Spleen (tissue), 7 donors: ENCODE measurements around the gene PCID2.

Experiments used
- CTCF ChIP-seq, 11 experiments: fragments of 200-600 bp in 7 of 11; fragments of 450-650 bp in 4 of 11; sonication (generic) in 4 of 11; IDR thresholded peaks in 8 of 11; conservative IDR thresholded peaks in 3 of 11; 1 replicate in 7 of 11; 2 replicates in 4 of 11; pipeline versions ENCODE4 v1.4.0 to v1.8.0; 2016 to 2021; ENCODE audit warnings: antibody characterized with exemption in 11 of 11, inconsistent platforms in 4 of 11, mild to moderate bottlenecking in 1 of 11
- POLR2A ChIP-seq, 3 donors: fragments of 450-650 bp; IDR thresholded peaks; one replicate each; pipeline ENCODE4 v1.5.1; 2017; ENCODE audit warnings: antibody characterized with exemption in 3 of 3, mild to moderate bottlenecking in 1 of 3
- POLR2AphosphoS5 ChIP-seq, 3 donors: sonication (generic); formaldehyde crosslinking; IDR thresholded peaks; one replicate each; pipeline ENCODE4 v1.5.1; 2017; ENCODE audit warnings: antibody characterized with exemption in 3 of 3
- donor health status: DM: no; HTN: no; CAD: no; lungs with moderate emphysema.
- donor health status: DM: no; HTN: no; CAD: no.
- donor health status: DM: no; HTN: no; CAD: no.

GRCh38 chr13:113151745-113152690 lies 56.5 kb downstream of the PCID2 start:
- TF ChIP-seq POLR2A (IDR thresholded peaks at IDR 0.05) (no peak), CTCF (IDR thresholded peaks at IDR 0.05 in 8 of 11, conservative IDR thresholded peaks at IDR 0.05 in 3 of 11) (no peak), POLR2AphosphoS5 (IDR thresholded peaks at IDR 0.05) (peak in 2 of 3 donors; percentile 13 to 28)
